ENCODE data around the gene HNF4A.

HNF4A gene

GRCh38 chr20:44427804-44428173 lies 72.3 kb downstream of the HNF4A start:
- DNase-seq, result no peak

DNA sequence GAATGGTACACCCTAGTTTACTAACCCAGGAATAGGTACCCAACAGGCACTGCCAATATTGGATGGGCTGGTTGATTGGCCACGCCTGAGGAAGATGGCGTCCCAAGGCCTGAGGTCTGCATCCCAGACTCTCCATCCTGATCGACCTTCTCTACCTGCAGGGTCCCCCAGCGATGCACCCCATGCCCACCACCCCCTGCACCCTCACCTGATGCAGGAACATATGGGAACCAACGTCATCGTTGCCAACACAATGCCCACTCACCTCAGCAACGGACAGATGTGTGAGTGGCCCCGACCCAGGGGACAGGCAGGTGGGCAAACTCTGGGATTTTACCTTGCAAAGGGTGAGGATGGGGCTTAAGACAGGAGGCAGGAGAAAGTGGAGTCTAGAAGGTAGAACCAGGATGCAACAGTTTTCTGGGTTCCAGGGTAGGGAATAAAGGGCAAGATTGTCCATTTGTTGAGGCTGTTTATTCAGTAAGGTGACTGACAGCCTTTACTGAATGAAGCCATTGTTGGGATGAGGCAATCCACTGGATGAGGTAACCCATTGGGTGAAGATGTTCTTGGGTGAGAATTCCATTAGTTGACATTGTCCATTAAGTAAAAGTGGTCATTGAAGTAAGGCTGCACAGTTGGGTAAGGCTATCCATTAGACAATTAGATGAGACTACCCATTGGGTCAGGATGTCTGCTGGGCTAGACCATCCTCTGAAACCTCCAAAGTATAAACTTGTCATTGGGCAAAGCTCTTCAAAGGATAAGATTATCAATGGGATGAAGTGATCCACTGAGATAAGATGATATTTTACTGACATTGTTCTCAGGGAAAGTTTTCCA lies 72.9 kb downstream of the HNF4A start:
- no peak for DNase-seq

DNA sequence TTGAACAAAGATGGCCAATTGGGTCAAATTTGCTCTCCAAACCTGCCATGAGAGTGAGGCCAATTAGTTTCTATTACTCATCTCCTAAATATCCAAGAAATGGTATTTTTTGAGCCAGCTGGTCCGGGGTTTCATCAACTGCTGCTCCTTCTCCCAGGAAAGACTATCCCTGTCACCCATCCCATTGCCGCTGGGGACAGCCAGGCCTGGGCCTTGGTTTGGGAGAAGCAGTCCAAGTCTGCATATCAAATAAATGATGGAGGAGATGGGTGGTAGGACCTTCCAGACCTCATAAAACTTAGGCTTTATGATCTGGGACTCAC lies 73.5 kb downstream of the HNF4A start:
- no peak for DNase-seq

DNA sequence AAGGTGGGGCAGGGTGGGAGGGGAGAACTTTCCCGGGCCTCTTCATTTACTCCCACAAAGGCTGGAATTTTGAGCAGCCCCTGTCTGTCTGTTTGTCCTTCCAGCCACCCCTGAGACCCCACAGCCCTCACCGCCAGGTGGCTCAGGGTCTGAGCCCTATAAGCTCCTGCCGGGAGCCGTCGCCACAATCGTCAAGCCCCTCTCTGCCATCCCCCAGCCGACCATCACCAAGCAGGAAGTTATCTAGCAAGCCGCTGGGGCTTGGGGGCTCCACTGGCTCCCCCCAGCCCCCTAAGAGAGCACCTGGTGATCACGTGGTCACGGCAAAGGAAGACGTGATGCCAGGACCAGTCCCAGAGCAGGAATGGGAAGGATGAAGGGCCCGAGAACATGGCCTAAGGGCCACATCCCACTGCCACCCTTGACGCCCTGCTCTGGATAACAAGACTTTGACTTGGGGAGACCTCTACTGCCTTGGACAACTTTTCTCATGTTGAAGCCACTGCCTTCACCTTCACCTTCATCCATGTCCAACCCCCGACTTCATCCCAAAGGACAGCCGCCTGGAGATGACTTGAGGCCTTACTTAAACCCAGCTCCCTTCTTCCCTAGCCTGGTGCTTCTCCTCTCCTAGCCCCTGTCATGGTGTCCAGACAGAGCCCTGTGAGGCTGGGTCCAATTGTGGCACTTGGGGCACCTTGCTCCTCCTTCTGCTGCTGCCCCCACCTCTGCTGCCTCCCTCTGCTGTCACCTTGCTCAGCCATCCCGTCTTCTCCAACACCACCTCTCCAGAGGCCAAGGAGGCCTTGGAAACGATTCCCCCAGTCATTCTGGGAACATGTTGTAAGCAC lies 74.1 kb downstream of the HNF4A start:
- DNase-seq, result no peak

GRCh38 chr20:44430270-44431065 lies 75.0 kb downstream of the HNF4A start:
- no peak for DNase-seq

GRCh38 chr20:44431118-44431501 lies 75.6 kb downstream of the HNF4A start:
- DNase-seq, result no peak

DNA sequence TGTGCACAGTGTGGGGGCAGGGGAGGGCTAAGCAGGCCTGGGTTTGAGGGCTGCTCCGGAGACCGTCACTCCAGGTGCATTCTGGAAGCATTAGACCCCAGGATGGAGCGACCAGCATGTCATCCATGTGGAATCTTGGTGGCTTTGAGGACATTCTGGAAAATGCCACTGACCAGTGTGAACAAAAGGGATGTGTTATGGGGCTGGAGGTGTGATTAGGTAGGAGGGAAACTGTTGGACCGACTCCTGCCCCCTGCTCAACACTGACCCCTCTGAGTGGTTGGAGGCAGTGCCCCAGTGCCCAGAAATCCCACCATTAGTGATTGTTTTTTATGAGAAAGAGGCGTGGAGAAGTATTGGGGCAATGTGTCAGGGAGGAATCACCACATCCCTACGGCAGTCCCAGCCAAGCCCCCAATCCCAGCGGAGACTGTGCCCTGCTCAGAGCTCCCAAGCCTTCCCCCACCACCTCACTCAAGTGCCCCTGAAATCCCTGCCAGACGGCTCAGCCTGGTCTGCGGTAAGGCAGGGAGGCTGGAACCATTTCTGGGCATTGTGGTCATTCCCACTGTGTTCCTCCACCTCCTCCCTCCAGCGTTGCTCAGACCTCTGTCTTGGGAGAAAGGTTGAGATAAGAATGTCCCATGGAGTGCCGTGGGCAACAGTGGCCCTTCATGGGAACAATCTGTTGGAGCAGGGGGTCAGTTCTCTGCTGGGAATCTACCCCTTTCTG lies 76.2 kb downstream of the HNF4A start:
- no peak for DNase-seq

- no peak for DNase-seq
Measured at GRCh38 chr20:44432618-44433577, 77.4 kb downstream of the HNF4A start.

- no peak for DNase-seq
Measured at GRCh38 chr20:44433751-44434538, 78.4 kb downstream of the HNF4A start.

- DNase-seq, result no peak
Measured at GRCh38 chr20:44435630-44436335, 80.3 kb downstream of the HNF4A start.

DNA sequence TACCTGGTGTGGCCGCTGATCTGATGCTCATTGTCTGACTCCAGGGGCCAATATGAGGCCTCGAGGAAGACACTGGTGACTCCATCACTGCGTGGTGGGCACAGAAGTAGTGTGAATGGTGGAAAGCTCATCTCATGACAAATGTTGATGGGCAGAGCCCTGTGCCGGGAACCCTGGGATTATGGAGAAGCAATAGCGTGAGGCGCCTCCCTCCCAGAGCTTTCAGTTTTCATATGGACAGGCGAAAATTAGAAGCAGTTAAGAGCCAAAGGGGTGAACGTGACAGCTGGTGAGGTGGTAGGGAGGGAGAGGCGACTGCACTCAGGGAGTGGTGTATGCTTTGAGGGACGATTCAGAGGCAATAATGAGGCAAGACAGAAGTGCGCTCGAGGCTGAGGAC lies 80.9 kb downstream of the HNF4A start:
- no peak for DNase-seq

GRCh38 chr20:44437497-44437896 lies 82.0 kb downstream of the HNF4A start:
- DNase-seq, result no peak

DNA sequence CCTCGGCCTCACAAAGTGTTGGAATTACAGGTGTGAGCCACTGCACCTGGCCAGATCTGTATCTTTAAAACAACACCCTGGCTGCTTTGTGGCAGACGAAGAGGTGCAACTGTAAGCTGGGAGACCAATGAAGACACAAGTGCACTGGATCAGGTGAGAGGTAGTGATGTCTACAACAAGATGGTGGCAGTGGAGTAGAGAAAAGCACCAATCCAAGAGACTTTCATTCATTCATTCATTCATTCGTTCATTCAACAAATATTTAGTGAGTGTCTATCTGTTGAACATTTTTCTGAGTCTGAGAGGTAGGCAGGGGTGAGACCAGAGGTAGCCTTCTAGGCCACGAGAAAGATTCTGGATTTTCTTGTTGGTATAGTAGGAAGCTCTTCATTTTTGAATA lies 83.3 kb downstream of the HNF4A start:
- DNase-seq, result no peak

DNA sequence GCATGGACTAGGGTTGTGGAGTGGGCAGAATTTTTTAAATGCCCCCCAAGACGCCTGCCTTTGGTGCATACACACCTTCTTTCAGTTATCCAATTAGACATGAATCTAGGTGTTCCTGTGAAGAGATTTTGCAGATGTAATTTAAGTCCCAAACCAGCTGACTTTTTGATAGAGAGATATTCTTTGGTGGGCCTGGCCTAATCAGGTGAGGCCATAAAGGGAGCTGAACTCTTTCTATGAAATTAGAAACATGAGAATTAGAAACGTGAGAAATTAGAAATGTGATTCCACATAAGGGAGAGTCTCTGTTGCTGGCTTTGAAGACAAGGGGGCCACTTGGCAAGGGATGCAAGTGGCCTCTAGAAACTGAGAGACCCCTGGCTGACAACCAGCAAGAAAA lies 83.8 kb downstream of the HNF4A start:
- DNase-seq, result no peak

- no peak for DNase-seq
Measured at GRCh38 chr20:44442298-44443070, 87.0 kb downstream of the HNF4A start.

GRCh38 chr20:44445742-44446710 lies 90.5 kb downstream of the HNF4A start:
- no peak for DNase-seq

- DNase-seq, result no peak
Measured at GRCh38 chr20:44447827-44448419, 92.4 kb downstream of the HNF4A start.

Measured in NCI-H1105 (cell line).